ENCODE results near the gene ST6GALNAC4.
A peak's percentile ranks its signal among the peaks of the same experiment; 100 is the strongest.

Gene ST6GALNAC4

GRCh38 chr9:127910613-127911205 is 6.1 kb downstream of the ST6GALNAC4 start:
- no peak for DNase-seq

DNA sequence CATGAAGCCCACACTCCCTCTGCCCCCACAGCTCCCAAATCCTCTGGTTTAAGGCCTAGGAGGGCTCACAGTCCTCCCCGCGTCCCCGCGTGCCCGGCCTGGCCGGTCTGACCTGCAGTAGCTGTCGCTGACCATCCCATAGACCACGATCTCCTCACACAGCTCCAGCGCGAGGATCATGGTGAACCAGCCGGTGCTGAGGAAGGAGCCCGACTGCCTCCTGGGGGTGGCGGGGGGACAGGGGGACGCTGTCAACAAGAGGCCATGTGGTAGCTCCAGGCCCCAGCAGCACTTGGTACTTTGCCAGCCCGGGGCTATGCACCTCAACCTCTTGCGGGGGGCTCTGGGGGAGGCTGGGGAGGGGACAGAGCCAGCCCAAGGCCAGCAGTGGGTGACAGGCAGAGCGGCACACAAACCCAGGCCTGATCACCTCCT is 7.0 kb downstream of the ST6GALNAC4 start:
- DNase-seq = no peak

- DNase-seq = no peak
These were observed 8.2 kb downstream of the ST6GALNAC4 start for GRCh38 chr9:127908660-127908926.

DNA sequence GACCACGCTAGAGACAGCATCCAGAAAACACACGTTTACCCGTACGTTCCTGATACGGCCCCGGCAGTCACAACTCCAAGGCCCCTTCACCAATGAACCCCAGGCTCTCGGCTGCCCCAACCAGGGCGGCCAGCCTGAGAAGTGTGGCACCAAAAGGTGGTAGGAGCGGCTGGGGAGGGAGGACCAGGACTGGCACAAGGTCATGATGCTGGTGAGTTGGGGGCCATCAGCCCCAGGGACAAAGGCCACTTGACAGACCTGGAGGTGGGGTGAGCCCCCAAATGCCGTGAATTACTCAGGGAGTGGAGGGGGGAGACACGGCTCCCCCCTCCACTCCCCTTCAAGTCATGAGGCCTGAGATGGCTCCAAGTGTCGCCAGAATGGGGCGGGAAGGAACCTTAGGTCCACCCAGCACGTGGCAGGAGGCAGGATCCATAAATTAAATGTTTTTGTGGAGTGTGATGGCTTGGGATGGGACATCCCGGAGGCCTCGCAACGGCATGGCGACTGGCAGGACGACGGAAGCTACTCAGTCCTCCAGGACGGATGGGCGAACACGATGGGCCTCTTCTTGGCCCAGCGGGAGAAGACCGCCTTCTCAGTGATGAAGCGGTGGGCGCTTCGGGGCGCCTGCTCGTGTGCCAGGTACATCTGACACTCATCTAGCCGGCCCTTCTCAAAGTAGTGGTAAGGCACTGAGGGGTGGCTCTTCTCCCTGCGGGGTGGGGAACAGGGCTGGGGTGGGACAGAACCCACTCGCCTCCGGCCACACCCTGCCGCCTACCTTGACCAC is 8.8 kb downstream of the ST6GALNAC4 start:
- no peak for DNase-seq

DNA sequence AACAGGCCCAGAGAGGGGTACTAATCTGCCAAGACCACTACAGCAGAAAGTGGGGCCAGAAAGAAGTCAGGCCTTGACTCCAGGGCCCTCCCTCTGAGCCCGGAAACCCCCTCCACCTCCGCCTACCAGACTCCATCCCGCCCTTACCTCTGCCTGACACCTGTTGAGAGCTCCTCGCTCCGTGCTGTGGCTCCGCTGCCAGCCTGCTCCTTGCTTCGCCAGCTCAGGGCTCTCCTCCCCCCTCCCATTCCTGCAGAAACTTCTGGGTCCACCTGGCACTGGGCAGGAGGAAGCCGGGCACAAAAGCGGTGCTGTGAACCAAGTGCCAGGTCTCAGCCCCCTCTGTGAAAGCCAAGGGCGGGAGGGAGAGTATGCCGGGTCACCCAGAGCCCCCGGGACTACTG is 11.1 kb downstream of the ST6GALNAC4 start:
- no peak for DNase-seq

DNA sequence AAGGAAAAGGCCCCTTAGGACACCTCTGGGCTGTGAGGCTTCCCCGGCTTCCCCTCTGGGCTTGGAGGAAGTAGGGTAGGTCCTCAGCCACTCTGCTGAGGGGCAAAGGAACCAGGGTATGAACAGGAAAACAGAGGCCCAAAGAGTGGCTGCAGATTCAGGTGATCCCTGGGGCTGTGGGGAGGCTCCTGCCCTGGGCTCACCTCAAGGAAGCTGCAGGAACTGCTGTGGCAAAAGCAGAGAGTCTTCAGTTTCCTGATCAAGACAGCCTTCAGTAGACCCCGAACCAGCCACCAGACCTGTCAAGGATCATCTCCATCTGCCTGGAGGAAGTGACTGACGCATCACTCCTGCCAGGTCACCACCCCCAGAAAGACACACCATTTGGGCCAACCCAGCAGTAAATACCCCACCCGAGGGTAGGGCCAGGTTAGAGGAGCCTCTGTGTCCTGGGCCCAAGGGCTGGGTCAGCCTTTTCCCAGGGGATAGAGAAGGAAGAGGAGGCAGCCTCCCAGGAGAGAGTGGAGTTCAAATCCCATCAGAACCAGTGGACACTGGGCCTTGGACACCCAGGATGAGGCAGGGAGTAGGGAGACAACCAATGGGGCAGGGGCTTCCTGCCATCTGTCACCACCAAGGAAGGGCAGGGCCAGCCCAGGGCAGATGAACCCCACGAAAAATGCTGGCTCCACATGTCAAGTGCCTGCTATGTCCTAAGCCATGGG is 11.7 kb downstream of the ST6GALNAC4 start:
- no peak for DNase-seq

DNA sequence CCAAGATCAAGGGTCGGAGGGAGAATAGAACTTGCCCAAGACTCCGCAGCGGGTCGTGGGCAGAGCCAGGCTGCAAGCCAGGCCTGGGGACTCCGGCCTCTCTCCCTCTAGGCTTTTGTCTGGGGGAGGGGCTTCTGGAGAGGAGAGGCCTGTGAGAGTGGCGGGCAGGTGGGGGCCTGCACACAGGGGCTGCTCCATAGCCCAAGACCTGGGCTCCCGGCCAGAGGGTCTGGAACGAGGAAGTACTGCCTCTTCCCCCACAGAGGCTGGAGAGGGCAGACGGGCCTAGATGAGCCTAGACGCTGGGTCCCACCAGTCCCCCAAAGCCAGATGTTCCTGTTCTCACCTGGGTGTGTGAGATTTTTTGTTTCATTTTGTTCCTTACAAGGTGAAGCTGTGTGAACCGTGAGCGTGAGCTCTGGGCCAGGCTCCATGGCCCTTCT is 12.3 kb downstream of the ST6GALNAC4 start:
- DNase-seq = no peak

DNA sequence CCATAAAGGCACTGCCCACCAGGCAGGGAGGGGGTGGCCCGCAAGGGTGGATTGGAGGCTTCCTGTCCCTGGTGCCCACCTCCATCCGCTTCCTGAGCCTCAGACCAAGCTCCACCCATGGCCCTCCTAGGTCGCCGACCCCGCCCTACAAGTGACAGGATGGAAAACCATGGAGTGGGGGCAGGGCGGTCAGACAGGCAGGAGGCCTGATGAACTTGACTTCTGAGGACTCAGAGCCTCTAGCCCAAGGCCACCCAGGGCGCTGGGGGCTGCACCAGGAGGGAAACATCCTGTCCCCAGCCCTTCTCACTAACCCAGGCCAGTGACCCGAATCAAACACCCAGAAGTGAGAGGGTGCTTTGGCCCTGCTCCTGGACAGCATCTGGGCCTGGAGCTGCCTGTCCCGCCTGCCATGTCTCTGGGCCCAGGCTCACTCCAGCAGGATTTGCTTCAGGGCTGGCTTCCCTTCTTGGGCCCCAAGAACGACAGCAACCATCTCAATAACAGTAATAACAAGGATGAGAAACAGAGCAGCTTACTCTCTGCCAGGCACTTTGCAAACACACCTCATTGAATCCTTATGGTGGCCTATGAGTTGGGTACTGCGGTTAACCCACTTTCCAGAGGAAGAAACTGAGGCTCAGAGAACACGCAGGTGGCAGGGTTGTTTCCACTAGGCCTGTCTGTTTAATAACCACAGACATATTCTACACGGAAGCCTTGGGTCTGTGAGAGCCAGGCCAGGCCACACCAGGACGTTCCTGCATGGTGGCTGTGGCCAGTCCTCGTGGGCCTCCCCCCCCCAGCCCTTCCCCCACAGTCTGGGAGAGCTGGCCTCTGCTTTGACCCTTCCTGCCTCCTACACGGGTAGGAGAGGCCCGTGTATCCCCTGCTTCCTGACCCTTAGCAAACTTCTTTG is 13.0 kb downstream of the ST6GALNAC4 start:
- no peak for DNase-seq

DNA sequence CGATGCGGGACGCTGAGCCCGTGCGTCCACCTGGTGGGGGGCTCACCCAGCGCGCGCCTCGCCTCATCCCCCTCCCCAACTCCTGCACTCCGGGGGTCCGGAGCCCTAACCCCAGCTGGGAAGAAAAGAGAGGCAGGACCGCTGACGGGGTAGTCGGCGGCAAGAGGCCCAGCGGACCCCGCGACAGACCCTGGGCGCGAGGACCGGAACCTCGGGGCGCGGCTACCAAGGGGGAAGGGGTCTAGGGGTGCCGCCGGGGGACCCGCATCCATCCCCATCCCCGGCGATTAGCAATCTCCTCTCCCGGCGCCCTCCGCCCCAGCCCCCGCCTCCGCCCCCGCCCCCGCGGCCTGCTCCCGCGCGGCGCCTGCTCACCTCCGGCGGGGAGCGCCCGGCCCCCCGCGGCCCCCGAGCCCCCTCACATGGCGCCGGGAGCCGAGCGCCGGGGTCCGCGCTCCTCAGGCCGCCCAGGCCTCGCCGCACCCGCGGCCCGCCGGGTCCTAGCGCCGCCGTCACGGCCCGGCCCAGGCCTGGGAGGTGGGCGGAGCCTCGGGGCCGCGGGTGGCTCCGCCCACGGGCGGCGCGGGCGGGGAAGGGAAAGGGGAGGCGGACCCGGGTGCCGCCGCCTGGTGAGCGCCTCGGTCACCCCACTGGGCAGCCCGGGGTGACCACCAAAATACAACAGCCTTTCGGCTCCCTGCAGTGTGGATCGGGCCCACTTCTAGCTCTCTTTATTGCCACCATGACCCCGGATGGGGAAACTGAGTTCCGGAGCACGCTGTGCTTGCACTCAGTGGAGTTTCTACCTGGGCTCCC is 17.5 kb downstream of the ST6GALNAC4 start, which contains the start of gene ST6GALNAC6:
Gene ST6GALNAC6 (minus strand): TSS at position 476 of the 816 bp plus-strand sequence. CDS start 1,622 bp downstream, outside the sequence.
- peak; percentile 38 to 51 for DNase-seq

GRCh38 chr9:127898433-127899127 is 18.3 kb downstream of the ST6GALNAC4 start:
- DNase-seq = no peak

GRCh38 chr9:127897193-127897692 is 19.6 kb downstream of the ST6GALNAC4 start:
- DNase-seq = no peak

DNA sequence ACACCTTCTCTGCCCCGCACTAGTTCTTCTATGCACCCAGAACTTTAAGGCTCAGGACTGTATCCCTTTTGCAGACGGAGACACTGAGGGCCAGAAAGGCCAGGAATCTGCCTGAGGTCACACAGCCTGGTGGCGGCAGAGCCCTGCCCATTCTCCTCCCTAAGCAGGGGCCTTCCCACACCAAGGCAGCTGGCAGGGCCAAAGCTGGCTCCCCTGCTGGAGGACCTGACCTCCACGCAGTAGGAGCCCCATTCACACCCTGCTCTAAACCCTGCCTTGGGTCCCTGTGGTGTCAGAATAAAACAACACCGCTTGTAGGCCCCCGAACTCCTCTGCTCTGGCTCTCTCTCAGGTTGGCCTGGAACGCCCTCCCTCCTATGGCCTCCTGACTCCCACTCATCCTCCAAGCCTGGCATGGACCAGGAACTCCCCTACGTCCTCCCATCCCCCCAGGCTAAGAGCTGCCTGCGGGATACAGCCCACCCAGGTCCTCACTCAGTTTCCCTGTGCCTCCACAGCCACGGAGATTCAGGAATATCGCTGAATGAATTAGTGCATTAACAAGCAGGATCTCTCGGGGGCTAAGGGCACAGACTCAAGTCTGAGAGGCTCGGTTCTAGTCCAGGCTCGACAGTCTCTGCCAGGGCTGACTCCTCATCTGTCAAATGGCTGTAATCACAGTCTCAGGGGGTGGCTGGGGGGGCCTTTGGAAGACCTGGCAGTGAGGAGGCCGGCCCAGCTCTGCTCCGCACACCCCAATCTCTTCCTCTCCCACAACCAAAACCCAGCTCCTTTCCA is 20.2 kb downstream of the ST6GALNAC4 start:
- no peak for DNase-seq

DNA sequence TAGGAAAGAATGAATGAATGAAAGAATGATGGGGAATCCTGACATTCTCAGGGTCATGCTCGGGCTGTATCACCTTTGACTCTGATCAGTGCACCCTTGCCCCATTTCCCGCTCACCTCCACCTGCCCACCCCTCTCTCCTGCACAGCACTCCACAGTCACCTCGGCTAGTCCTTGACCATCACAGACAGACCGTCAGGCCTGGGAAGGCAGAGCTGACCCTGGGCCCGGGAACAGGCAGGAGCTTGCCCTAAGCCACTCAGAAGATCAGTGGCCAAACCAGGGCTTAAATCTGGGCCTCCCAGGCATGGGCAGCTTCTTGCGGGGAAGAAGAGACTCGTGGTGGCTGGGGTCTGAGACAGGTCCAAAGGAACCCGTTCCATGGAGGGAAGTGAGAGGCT is 21.0 kb downstream of the ST6GALNAC4 start:
- no peak for DNase-seq

GRCh38 chr9:127893392-127893791 is 23.4 kb downstream of the ST6GALNAC4 start:
- no peak for DNase-seq

- no peak for DNase-seq
These were observed 24.0 kb downstream of the ST6GALNAC4 start for GRCh38 chr9:127892831-127893230.

DNA sequence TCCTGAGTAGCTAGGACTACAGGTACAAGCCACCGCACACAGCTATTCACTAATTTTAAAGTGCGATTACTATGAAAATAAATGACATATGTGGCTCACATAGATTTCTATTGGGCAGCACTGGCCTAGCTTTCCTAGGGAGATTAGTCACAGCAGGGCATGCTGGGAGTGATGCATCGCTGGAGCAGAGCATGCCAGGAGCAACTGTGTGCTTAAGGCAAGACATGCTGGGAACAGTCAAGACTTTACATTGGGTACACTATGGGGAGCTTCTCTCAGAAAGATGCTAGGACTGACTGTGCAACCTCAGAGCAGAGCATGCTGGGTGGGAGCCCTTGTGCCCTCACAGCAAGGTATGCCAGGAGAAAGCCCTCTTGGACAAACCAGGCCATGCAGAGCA is 26.8 kb downstream of the ST6GALNAC4 start:
- DNase-seq = no peak

- DNase-seq = no peak
These were observed 29.0 kb downstream of the ST6GALNAC4 start for GRCh38 chr9:127887792-127888191.

- DNase-seq = no peak
These were observed 30.4 kb downstream of the ST6GALNAC4 start for GRCh38 chr9:127886401-127886972.

GRCh38 chr9:127885508-127886281 is 31.1 kb downstream of the ST6GALNAC4 start:
- no peak for DNase-seq

All from AML-193 (cell line).